Stimulated activated CD8-positive, alpha-beta memory T cell treated with anti-CD3 and anti-CD28 coated beads, Interleukin-12 subunit alpha, Interleukin-12 subunit beta, amount 100 ng/mL, for 4 hours (primary cell): Measurements from ENCODE around the gene MZT2B.
"Not testable (repeated sequence)": the region's sequence is repeated elsewhere in the genome, so short reads cannot be mapped to it uniquely, and the experiment has no call there.

Experiments used
- DNase-seq: peaks from one replicate; pipeline ENCODE4 v3.0.0-alpha.2; 2020; ENCODE audit warnings: low read depth

Gene MZT2B

GRCh38 chr2:130152816-130153595 lies 29.1 kb upstream of the MZT2B start:
- DNase-seq = no peak

GRCh38 chr2:130153721-130154422 lies 28.2 kb upstream of the MZT2B start:
- not testable (repeated sequence) for DNase-seq

- DNase-seq = not testable (repeated sequence)
These were observed 27.7 kb upstream of the MZT2B start for GRCh38 chr2:130154423-130154770.

- DNase-seq = no peak
These were observed 27.0 kb upstream of the MZT2B start for GRCh38 chr2:130154773-130155765.

GRCh38 chr2:130155956-130156623 lies 26.0 kb upstream of the MZT2B start:
- DNase-seq = not testable (repeated sequence)

- no peak for DNase-seq
These were observed 25.4 kb upstream of the MZT2B start for GRCh38 chr2:130156624-130157004.

- not testable (repeated sequence) for DNase-seq
These were observed 24.7 kb upstream of the MZT2B start for GRCh38 chr2:130157354-130157753.

GRCh38 chr2:130157825-130158514 lies 24.1 kb upstream of the MZT2B start:
- not testable (repeated sequence) for DNase-seq

- no peak for DNase-seq
These were observed 23.4 kb upstream of the MZT2B start for GRCh38 chr2:130158631-130159030.

- DNase-seq = not testable (repeated sequence)
These were observed 22.7 kb upstream of the MZT2B start for GRCh38 chr2:130159376-130159775.

GRCh38 chr2:130160131-130160530 lies 21.9 kb upstream of the MZT2B start:
- no peak for DNase-seq

GRCh38 chr2:130160838-130161705 lies 21.0 kb upstream of the MZT2B start:
- not testable (repeated sequence) for DNase-seq

GRCh38 chr2:130162486-130162885 lies 19.6 kb upstream of the MZT2B start:
- DNase-seq = not testable (repeated sequence)

- DNase-seq = no peak
These were observed 19.1 kb upstream of the MZT2B start for GRCh38 chr2:130162968-130163367.

GRCh38 chr2:130165293-130166016 lies 16.6 kb upstream of the MZT2B start:
- no peak for DNase-seq

- not testable (repeated sequence) for DNase-seq
These were observed 15.5 kb upstream of the MZT2B start for GRCh38 chr2:130166611-130167010.

GRCh38 chr2:130169163-130169562 lies 12.9 kb upstream of the MZT2B start:
- DNase-seq = not testable (repeated sequence)

- DNase-seq = no peak
These were observed 12.2 kb upstream of the MZT2B start for GRCh38 chr2:130169896-130170295.

- DNase-seq = not testable (repeated sequence)
These were observed 7.2 kb upstream of the MZT2B start for GRCh38 chr2:130174866-130175265.
